ENCODE data around the gene LBHD2.
A peak's percentile ranks its signal among the peaks of the same experiment; 100 is the strongest.
"Not testable (repeated sequence)": the region's sequence is repeated elsewhere in the genome, so short reads cannot be mapped to it uniquely, and the experiment has no call there.

The LBHD2 gene

GRCh38 chr14:103105580-103106150 lies 21.7 kb downstream of the LBHD2 start:
- TF ChIP-seq JUND (IDR thresholded peaks at IDR 0.05; ENCODE audit: low read depth), result no peak
- peak; percentile 81 to 92 for DNase-seq (ENCODE audit: low read depth in 1 of 2, low spot score in 1 of 2)
- in situ Hi-C loops (cut with HindIII; ENCODE audit: low pct_unique_long_range_greater_than_20kb, low sequenced_read_pairs), result no loop called here

- no peak for TF ChIP-seq JUND (IDR thresholded peaks at IDR 0.05; ENCODE audit: low read depth)
- DNase-seq (ENCODE audit: low read depth in 1 of 2, low spot score in 1 of 2), result no peak
- in situ Hi-C loops (cut with HindIII; ENCODE audit: low pct_unique_long_range_greater_than_20kb, low sequenced_read_pairs), result no loop called here
Measured at GRCh38 chr14:103107455-103107854, 23.4 kb downstream of the LBHD2 start.

GRCh38 chr14:103107941-103108748 lies 24.1 kb downstream of the LBHD2 start:
- DNase-seq (ENCODE audit: low read depth in 1 of 2, low spot score in 1 of 2), result no peak
- in situ Hi-C loops (cut with HindIII; ENCODE audit: low pct_unique_long_range_greater_than_20kb, low sequenced_read_pairs), result no loop called here
- TF ChIP-seq JUND (IDR thresholded peaks at IDR 0.05; ENCODE audit: low read depth), result no peak

GRCh38 chr14:103108749-103109207 lies 24.8 kb downstream of the LBHD2 start:
- DNase-seq (ENCODE audit: low read depth in 1 of 2, low spot score in 1 of 2), result no peak
- in situ Hi-C loops (cut with HindIII; ENCODE audit: low pct_unique_long_range_greater_than_20kb, low sequenced_read_pairs), result no loop called here
- no peak for TF ChIP-seq JUND (IDR thresholded peaks at IDR 0.05; ENCODE audit: low read depth)

- in situ Hi-C loops (cut with HindIII; ENCODE audit: low pct_unique_long_range_greater_than_20kb, low sequenced_read_pairs), result no loop called here
- no peak for TF ChIP-seq JUND (IDR thresholded peaks at IDR 0.05; ENCODE audit: low read depth)
- peak in 1 of 2 experiments; percentile 69 for DNase-seq (ENCODE audit: low read depth in 1 of 2, low spot score in 1 of 2)
Measured at GRCh38 chr14:103109535-103110441, 25.8 kb downstream of the LBHD2 start.

GRCh38 chr14:103110681-103111231 lies 26.7 kb downstream of the LBHD2 start:
- no peak for TF ChIP-seq JUND (IDR thresholded peaks at IDR 0.05; ENCODE audit: low read depth)
- in situ Hi-C loops (cut with HindIII; ENCODE audit: low pct_unique_long_range_greater_than_20kb, low sequenced_read_pairs), result no loop called here
- peak in 1 of 2 experiments; percentile 95 for DNase-seq (ENCODE audit: low read depth in 1 of 2, low spot score in 1 of 2)

- in situ Hi-C loops (cut with HindIII; ENCODE audit: low pct_unique_long_range_greater_than_20kb, low sequenced_read_pairs), result no loop called here
- no peak for TF ChIP-seq JUND (IDR thresholded peaks at IDR 0.05; ENCODE audit: low read depth)
- DNase-seq (ENCODE audit: low read depth in 1 of 2, low spot score in 1 of 2), result peak in 1 of 2 experiments; percentile 65
Measured at GRCh38 chr14:103111232-103111868, 27.3 kb downstream of the LBHD2 start.

- no peak for DNase-seq (ENCODE audit: low read depth in 1 of 2, low spot score in 1 of 2)
- in situ Hi-C loops (cut with HindIII; ENCODE audit: low pct_unique_long_range_greater_than_20kb, low sequenced_read_pairs), result no loop called here
Measured at GRCh38 chr14:103112400-103113243, 28.6 kb downstream of the LBHD2 start.

GRCh38 chr14:103113303-103113702 lies 29.3 kb downstream of the LBHD2 start:
- no peak for TF ChIP-seq JUND (IDR thresholded peaks at IDR 0.05; ENCODE audit: low read depth)
- in situ Hi-C loops (cut with HindIII; ENCODE audit: low pct_unique_long_range_greater_than_20kb, low sequenced_read_pairs), result no loop called here
- no peak for DNase-seq (ENCODE audit: low read depth in 1 of 2, low spot score in 1 of 2)

More at GRCh38 chr14:103112400-103113243, 28.6 kb downstream of the LBHD2 start:
- no peak for TF ChIP-seq JUND (IDR thresholded peaks at IDR 0.05; ENCODE audit: low read depth)

- in situ Hi-C loops (cut with HindIII; ENCODE audit: low pct_unique_long_range_greater_than_20kb, low sequenced_read_pairs), result no loop called here
- TF ChIP-seq JUND (IDR thresholded peaks at IDR 0.05; ENCODE audit: low read depth), result no peak
- no peak for DNase-seq (ENCODE audit: low read depth in 1 of 2, low spot score in 1 of 2)
Measured at GRCh38 chr14:103113774-103114173, 29.8 kb downstream of the LBHD2 start.

GRCh38 chr14:103115086-103115679 lies 31.2 kb downstream of the LBHD2 start:
- DNase-seq (ENCODE audit: low read depth in 1 of 2, low spot score in 1 of 2), result peak in 1 of 2 experiments; percentile 87
- in situ Hi-C loops (cut with HindIII; ENCODE audit: low pct_unique_long_range_greater_than_20kb, low sequenced_read_pairs), result not testable (repeated sequence)

Measured in T47D (cell line).